HEK293 (cell line): Measurements from ENCODE around the gene C1QL1.

Experiments used
- CTCF ChIA-PET: fragments of 350-600 bp; formaldehyde crosslinking; extraction: SDS; loops from one replicate; lab custom pipeline; 2021; ENCODE audit warnings: antibody characterized with exemption; lab: Yijun Ruan, JAX
- POLR2A ChIA-PET: fragments of 300-600 bp; formaldehyde crosslinking; extraction: SDS; loops from one replicate; lab custom pipeline; 2020; ENCODE audit warnings: antibody characterized with exemption, inconsistent platforms; lab: Yijun Ruan, JAX
- H3K27ac ChIP-seq: fragments of 200-500 bp; sonication (Bioruptor generic); 2 replicates; pipeline ENCODE4 v1.5.1; 2014; ENCODE audit warnings: low read depth, low read length, control low read depth, inconsistent platforms; ENCODE audit errors: extremely low read depth
- H3K36me3 ChIP-seq, 2 experiments: fragments of 200-500 bp in 1 of 2; sonication (Bioruptor generic) in 1 of 2; 1 replicate in 1 of 2; 2 replicates in 1 of 2; pipeline ENCODE4 v1.5.1; 2014 to 2017; ENCODE audit warnings: inconsistent platforms in 2 of 2, low read length in 2 of 2; ENCODE audit not compliant: control insufficient read depth in 2 of 2, insufficient read depth in 1 of 2
- H3K4me1 ChIP-seq: fragments of 200-500 bp; sonication (Bioruptor generic); 2 replicates; pipeline ENCODE4 v1.5.1; 2014; ENCODE audit warnings: mild to moderate bottlenecking, low read length, inconsistent platforms; ENCODE audit not compliant: control insufficient read depth, insufficient read depth
- H3K4me3 ChIP-seq: 2 replicates; pipeline ENCODE4 v1.5.1; 2011; ENCODE audit warnings: low read depth, mild to moderate bottlenecking, control low read depth, low read length, moderate library complexity
- H3K9me3 ChIP-seq: fragments of 200-500 bp; sonication (Bioruptor generic); 2 replicates; pipeline ENCODE4 v1.5.1; 2014; ENCODE audit warnings: low read depth, low read length, inconsistent platforms; ENCODE audit not compliant: control insufficient read depth, insufficient read depth
- OSR2 ChIP-seq: fragments of 450-650 bp; formaldehyde crosslinking; IDR thresholded peaks from 2 replicates; pipeline ENCODE4 v1.5.1; 2016; ENCODE audit warnings: missing biosample characterization, missing genetic modification characterization
- PRDM6 ChIP-seq: fragments of 450-650 bp; formaldehyde crosslinking; IDR thresholded peaks from 2 replicates; pipeline ENCODE4 v1.5.1; 2017; ENCODE audit warnings: missing biosample characterization, missing genetic modification characterization
- SETDB1 ChIP-seq: IDR thresholded peaks from one replicate; pipeline ENCODE4 v1.6.1; 2017; ENCODE audit warnings: mild to moderate bottlenecking, low read length, moderate library complexity, mixed read lengths; ENCODE audit not compliant: insufficient read length
- TCF7L2 ChIP-seq: IDR thresholded peaks from 2 replicates; pipeline ENCODE4 v1.6.1; 2011; ENCODE audit warnings: low read depth, mild to moderate bottlenecking, inconsistent platforms, low read length, moderate library complexity, borderline replicate concordance
- TSHZ1 ChIP-seq: fragments of 450-650 bp; formaldehyde crosslinking; IDR thresholded peaks from 2 replicates; pipeline ENCODE4 v1.5.1; 2016; ENCODE audit warnings: missing biosample characterization, missing genetic modification characterization, borderline replicate concordance
- ZBTB21 ChIP-seq: fragments of 450-650 bp; formaldehyde crosslinking; IDR thresholded peaks from 2 replicates; pipeline ENCODE4 v1.5.1; 2017; ENCODE audit warnings: missing biosample characterization, missing genetic modification characterization
- ZBTB48 ChIP-seq: fragments of 450-650 bp; formaldehyde crosslinking; IDR thresholded peaks from 2 replicates; pipeline ENCODE4 v1.5.1; 2016; ENCODE audit warnings: missing biosample characterization, missing genetic modification characterization
- ZBTB7A ChIP-seq: fragments of 450-650 bp; formaldehyde crosslinking; IDR thresholded peaks from 2 replicates; pipeline ENCODE4 v1.5.1; 2016; ENCODE audit warnings: low read depth, missing biosample characterization, missing genetic modification characterization
- ZNF157 ChIP-seq: fragments of 450-650 bp; formaldehyde crosslinking; IDR thresholded peaks from 2 replicates; pipeline ENCODE4 v1.5.1; 2016; ENCODE audit warnings: missing biosample characterization, missing genetic modification characterization
- ZNF18 ChIP-seq: fragments of 450-650 bp; formaldehyde crosslinking; IDR thresholded peaks from 2 replicates; pipeline ENCODE4 v1.5.1; 2016; ENCODE audit warnings: missing biosample characterization, missing genetic modification characterization
- ZNF292 ChIP-seq: fragments of 450-650 bp; formaldehyde crosslinking; IDR thresholded peaks from 2 replicates; pipeline ENCODE4 v1.5.1; 2016; ENCODE audit warnings: low read depth, missing biosample characterization, missing genetic modification characterization, borderline replicate concordance
- ZNF366 ChIP-seq: fragments of 450-650 bp; formaldehyde crosslinking; conservative IDR thresholded peaks from 2 replicates; pipeline ENCODE4 v1.5.1; 2016; ENCODE audit warnings: missing biosample characterization, missing genetic modification characterization
- ZNF37A ChIP-seq: fragments of 450-650 bp; IDR thresholded peaks from 2 replicates; pipeline ENCODE4 v1.5.1; 2018; ENCODE audit warnings: missing biosample characterization, missing genetic modification characterization
- ZNF510 ChIP-seq: fragments of 450-650 bp; formaldehyde crosslinking; IDR thresholded peaks from 2 replicates; pipeline ENCODE4 v1.5.1; 2018; ENCODE audit warnings: mild to moderate bottlenecking, missing genetic modification characterization, missing biosample characterization; ENCODE audit not compliant: insufficient replicate concordance
- ZNF768 ChIP-seq: fragments of 450-650 bp; formaldehyde crosslinking; IDR thresholded peaks from 2 replicates; pipeline ENCODE4 v1.5.1; 2018; ENCODE audit warnings: missing biosample characterization, mild to moderate bottlenecking, missing genetic modification characterization
- ZSCAN16 ChIP-seq: fragments of 450-650 bp; formaldehyde crosslinking; IDR thresholded peaks from 2 replicates; pipeline ENCODE4 v1.5.1; 2016; ENCODE audit warnings: missing biosample characterization, missing genetic modification characterization
- ZXDB ChIP-seq: fragments of 450-650 bp; formaldehyde crosslinking; IDR thresholded peaks from 2 replicates; pipeline ENCODE4 v1.5.1; 2016; ENCODE audit warnings: missing biosample characterization, missing genetic modification characterization
- TF ChIP-seq, protein P1 (sequence below): fragments of 450-650 bp; formaldehyde crosslinking; conservative IDR thresholded peaks from 2 replicates; pipeline ENCODE4 v1.5.1; 2016; ENCODE audit warnings: low read depth, missing biosample characterization, missing genetic modification characterization
- TF ChIP-seq, protein P2 (sequence below): fragments of 450-650 bp; IDR thresholded peaks from 2 replicates; pipeline ENCODE4 v1.5.1; 2018; ENCODE audit warnings: missing biosample characterization, mild to moderate bottlenecking, missing genetic modification characterization

C1QL1 gene

GRCh38 chr17:44930667-44931066, 37.4 kb downstream of the C1QL1 start:
- no peak for TF ChIP-seq ZNF18 (tag by site-specific recombination)
- TF ChIP-seq ZNF292 (tag by site-specific recombination) = no peak
- TF ChIP-seq ZSCAN16 = no peak
- no peak for TF ChIP-seq TSHZ1 (tag by site-specific recombination)
- TF ChIP-seq, protein P1, sequence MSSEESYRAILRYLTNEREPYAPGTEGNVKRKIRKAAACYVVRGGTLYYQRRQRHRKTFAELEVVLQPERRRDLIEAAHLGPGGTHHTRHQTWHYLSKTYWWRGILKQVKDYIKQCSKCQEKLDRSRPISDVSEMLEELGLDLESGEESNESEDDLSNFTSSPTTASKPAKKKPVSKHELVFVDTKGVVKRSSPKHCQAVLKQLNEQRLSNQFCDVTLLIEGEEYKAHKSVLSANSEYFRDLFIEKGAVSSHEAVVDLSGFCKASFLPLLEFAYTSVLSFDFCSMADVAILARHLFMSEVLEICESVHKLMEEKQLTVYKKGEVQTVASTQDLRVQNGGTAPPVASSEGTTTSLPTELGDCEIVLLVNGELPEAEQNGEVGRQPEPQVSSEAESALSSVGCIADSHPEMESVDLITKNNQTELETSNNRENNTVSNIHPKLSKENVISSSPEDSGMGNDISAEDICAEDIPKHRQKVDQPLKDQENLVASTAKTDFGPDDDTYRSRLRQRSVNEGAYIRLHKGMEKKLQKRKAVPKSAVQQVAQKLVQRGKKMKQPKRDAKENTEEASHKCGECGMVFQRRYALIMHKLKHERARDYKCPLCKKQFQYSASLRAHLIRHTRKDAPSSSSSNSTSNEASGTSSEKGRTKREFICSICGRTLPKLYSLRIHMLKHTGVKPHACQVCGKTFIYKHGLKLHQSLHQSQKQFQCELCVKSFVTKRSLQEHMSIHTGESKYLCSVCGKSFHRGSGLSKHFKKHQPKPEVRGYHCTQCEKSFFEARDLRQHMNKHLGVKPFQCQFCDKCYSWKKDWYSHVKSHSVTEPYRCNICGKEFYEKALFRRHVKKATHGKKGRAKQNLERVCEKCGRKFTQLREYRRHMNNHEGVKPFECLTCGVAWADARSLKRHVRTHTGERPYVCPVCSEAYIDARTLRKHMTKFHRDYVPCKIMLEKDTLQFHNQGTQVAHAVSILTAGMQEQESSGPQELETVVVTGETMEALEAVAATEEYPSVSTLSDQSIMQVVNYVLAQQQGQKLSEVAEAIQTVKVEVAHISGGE (tag by site-specific recombination) = no peak
- no peak for TF ChIP-seq ZNF366 (tag by site-specific recombination)
- TF ChIP-seq ZNF37A (tag by site-specific recombination) = no peak
- no peak for TF ChIP-seq ZBTB7A (tag by site-specific recombination)
- no peak for TF ChIP-seq ZNF510
- TF ChIP-seq TCF7L2 = no peak
- no peak for TF ChIP-seq SETDB1
- no peak for TF ChIP-seq ZNF768 (tag by site-specific recombination)
- no peak for TF ChIP-seq ZNF157 (tag by site-specific recombination)
- no peak for TF ChIP-seq OSR2
- TF ChIP-seq ZBTB48 (tag by site-specific recombination) = no peak
- no peak for TF ChIP-seq PRDM6 (tag by site-specific recombination)
- no peak for TF ChIP-seq ZXDB (tag by site-specific recombination)
- TF ChIP-seq ZBTB21 = no peak
- TF ChIP-seq, protein P2, sequence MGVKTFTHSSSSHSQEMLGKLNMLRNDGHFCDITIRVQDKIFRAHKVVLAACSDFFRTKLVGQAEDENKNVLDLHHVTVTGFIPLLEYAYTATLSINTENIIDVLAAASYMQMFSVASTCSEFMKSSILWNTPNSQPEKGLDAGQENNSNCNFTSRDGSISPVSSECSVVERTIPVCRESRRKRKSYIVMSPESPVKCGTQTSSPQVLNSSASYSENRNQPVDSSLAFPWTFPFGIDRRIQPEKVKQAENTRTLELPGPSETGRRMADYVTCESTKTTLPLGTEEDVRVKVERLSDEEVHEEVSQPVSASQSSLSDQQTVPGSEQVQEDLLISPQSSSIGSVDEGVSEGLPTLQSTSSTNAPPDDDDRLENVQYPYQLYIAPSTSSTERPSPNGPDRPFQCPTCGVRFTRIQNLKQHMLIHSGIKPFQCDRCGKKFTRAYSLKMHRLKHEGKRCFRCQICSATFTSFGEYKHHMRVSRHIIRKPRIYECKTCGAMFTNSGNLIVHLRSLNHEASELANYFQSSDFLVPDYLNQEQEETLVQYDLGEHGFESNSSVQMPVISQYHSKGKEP (tag by site-specific recombination) = no peak
- Histone ChIP-seq H3K36me3 (peaks cover 70 to 100% of the 10 kb centered on the region in 2 experiments), H3K9me3 (no peaks in the 10 kb centered on the region), H3K4me3 (no peak overlapping the region), H3K27ac (no peak overlapping the region), H3K4me1 (no peaks in the 10 kb centered on the region)
- POLR2A ChIA-PET = interaction anchor here (0.6 kb wide), 1 partner anchor 711 kb away, joined by 3 read pairs; the partner anchor contains the start of gene UBTF
- CTCF ChIA-PET = interaction anchor here (0.9 to 4.9 kb wide), 4 partner anchors 10 to 169 kb away, joined by 4 to 41 read pairs (median 14); no protein-coding TSS in a partner anchor
